NCI-H2029 treated with DMSO at 0.1 percent for 48 hours (cell line): ENCODE data around the gene SESN3.
A peak's percentile ranks its signal among the peaks of the same experiment; 100 is the strongest.
"Not testable (repeated sequence)": the region's sequence is repeated elsewhere in the genome, so short reads cannot be mapped to it uniquely, and the experiment has no call there.

ENCODE experiments used
- DNase-seq: peaks from one replicate; lab custom pipeline; 2025; lab: John Stamatoyannopoulos, UW

Gene SESN3

DNA sequence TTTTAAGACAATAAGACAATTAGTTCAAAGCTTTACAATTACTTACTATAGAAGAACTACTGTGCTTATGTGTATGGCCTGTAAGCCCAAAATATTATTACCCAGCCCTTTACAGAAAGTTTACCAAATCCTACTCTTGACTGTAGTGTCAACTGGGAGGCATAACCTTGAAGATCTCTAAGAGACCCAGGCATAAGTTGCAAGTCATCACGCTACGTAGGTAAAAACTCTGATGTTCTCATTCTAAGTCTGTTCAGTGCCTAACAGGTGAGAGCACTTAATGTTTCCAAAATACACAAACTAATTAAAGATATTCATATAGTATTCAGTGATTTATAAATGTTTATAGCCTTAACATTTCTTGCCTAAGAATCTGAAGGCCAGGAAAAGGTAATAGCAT, 12.9 kb downstream of the SESN3 start:
- DNase-seq, result no peak

DNA sequence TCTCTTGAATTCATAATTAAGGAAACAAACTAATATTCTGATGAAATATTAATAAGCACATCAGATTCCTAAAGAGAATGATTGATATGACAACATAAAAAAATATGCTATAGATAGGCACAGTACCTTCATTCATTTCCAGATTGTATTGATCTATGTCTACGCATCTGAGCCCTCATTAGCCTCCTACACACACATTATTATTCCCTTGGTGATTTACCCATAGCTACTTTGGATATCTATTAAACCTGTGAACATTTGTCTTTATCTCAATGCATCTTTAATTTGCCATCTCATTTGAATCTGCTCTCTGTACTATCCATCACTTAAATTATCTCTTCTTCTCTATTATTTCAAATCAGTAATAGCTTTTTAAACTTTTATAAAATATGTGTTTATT, 18.4 kb downstream of the SESN3 start:
- no peak for DNase-seq

DNA sequence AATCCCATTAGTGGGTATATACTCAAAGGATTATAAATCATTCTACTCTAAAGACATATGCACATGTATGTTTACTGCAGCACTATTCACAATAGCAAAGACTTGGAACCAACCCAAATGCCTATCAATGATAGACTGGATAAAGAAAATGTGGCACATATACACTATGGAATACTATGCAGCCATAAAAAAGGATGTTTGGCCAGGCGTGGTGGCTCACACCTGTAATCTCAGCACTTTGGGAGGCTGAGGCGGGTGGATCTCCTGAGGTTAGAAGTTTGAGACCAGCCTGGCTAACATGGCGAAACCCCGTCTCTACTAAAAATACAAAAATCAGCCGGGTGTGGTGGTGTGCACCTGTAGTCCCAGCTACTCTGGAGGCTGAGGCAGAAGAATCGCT, 21.5 kb downstream of the SESN3 start:
- DNase-seq, result not testable (repeated sequence)

DNA sequence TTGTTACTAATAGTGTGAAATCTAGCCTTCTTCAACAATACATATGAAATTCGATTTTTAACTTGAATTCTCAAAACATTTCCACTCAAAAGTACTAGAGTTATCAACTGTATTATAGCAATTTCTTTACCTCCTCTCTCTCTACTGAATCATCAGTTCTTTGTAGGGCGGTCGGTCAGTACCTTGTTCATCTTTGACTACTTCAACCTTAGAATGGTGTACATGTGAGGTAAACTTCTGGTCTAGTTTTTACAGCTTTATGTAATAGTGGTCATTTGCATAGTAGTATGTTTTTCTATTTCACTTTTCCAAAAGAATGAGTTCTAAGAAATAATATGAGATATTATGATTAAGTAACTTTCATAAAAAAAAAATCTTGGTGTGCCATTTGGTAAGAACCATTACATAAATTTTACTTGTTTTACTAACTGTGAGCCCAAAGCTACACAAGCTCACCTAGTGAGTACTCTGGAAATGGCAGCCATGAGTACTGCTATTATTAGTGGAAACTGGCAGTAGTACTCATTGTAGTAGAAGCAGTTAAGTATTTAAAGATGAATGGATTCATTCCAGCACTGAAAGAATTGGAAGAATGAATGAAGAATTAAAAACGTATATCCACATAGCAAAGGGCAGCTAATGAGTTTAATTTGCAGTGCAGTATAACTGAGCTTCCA, 30.1 kb downstream of the SESN3 start:
- no peak for DNase-seq

DNA sequence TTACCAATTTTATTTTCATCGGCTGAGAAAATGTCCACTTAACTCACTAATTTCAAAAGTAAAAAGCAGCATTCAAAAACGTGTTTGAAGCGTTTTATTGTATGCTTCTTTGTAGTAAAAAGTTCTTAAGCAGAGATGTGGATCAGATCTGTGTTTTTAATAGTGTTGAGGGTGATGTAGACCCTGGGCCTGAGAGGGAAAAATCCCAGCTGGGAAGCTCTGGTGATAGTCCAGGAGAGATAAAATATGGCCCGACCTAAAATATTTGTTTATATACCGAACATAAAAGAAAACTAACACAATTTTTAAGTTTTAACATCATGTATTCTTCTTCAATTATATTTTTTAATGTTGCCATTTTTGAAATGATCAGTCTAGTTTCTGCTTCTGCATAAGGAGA, 35.2 kb downstream of the SESN3 start:
- no peak for DNase-seq

DNA sequence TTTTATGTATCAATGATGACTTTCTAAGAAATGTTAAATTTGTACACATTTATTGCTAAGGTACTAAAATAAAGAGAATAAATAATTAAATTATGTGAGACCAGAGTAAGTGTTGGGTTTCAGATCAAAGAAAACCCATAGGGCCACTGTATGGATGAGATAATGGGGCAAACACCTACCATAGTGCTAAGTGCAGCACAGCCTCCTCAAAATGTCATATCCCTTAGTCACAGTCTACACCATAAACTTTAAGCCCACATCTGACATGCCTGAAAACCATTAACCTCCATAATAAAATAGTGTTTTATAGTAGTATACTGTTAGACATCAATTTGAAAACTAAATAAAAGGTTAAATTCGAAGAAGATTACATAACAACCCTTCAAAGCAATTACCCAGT, 37.5 kb downstream of the SESN3 start:
- DNase-seq, result no peak

DNA sequence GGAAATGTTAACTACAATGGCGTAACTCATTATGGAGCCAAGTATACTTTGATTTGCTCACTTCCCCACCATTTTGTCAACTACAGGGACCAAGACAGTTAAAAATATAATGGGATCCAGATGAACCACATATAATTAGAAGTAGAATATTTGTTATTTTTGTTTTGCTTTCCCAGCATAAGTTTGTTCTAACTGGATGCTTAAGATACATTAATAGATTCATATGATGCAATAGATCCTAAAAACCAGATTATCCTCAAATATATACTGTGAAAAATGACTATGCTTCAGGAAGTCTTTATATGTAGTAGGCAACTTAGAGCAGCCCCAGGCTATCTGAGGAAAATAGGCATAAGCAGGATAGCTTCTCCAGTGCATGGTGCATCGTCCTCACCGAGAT, 38.3 kb downstream of the SESN3 start:
- DNase-seq, result no peak

DNA sequence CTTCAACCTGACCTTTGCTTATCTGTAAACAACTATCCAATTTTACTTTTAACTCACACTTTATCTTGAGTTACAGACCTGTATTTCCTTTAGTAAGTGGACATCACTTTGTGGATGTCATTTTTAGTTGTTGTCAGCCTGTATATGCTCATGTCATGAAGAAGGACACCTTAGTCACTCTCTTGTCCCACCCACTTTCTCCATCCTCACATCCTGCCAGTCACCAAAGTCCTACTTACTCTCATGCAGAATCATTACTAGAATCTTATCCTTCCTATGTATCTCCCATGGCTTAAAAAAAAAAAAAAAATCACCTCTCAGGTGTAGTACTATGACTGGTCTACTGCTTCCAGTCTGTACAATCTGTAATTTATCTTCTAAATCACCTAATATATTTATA, 43.3 kb downstream of the SESN3 start:
- no peak for DNase-seq

DNA sequence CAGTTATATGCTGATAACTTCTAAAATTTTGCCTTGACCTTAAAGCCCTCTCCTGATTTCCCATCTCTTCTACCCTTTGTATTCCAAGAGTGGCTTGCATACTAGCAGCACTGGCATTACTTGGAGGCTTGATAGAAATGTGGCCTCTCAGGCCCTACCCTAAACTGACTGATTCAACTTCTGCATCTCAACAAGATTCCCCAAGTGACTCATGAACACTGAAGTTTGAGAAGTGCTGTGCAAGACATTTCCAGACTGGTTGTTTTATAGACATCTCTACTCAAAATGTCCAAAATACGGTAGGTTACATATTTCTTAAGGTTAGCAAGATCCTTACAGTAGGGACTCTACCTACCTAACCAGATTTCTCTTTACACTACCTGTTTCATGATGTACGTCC, 48.6 kb downstream of the SESN3 start:
- DNase-seq, result no peak

DNA sequence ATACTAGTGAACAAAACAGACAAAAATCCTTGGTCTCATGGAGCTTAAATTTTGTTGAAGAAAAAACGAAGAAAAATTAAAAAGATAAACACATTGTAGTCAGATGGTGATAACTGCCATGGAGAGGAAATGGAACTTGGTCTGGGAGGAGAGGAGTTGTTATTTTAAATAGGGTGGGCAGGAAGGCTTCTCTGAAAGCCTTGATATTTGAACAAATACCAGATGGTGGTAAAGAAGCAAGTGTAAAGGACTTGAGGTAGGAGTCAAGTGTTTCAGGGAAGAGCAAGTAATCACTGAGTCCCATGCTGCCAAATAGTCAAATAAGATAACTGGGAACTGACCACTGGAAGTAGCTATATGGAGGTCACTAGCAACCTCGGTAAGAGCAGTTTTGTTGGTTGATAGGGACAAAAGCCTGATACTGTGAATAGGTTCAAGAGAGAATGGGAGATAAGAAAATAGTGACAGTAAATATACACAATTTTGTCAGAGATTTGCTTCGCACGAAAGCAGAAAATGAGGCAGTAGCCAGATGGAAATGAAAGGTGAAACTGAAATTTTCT, 55.1 kb downstream of the SESN3 start:
- DNase-seq, result no peak

DNA sequence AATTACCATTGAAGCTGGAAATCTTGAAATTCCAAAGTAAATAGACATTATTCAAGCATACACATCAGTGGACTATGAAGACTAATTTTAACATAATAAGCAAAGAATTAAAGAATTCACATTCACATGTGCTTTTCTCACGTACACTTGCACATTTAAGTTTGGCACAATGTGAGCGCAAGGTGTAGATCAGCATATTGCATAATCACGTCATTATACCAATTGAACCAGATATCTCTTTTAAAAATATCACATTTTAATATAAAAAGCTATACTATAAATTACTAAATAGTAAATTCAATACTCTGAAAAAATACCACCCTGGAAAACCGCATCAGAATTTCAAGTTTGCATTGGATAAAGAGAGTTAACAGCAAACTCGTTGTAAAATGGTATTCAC, 60.7 kb downstream of the SESN3 start:
- DNase-seq, result no peak

DNA sequence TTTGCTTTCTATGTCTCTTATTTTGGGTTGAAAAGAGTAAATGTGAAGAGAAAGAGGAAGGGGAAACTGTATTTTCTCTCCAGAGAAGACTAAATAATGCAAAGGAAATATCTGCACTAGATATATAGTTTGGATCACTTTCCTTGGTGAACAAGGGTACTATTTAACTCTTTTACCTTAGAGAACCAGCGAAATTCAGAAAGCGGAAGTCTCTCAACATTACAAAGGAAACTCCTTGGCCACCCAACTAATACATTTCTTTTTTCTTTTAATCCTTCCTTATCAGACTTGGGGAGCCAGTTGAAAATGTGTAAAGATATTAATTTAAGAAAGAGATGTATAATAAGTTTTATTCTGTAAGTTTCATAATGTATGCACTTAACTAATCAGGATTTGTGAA, 64.2 kb downstream of the SESN3 start:
- DNase-seq, result no peak

DNA sequence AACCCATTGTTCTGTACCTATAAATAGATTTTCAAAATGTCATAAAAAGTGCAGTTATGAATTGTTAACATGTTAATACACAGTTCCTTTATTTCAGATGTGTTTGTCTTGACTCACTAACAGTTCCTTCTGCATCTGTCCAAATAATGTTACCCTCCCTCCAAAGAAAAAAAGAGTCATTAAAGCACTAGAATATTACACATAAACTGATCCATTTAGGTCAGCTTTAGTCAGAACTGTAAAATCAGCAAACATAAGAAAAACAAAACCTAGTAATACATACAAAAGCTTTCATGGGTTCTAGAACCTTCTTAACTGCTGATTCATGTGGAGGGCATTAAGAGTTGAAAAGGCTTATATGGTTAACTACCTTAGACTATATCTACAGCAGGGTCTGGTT, 65.4 kb downstream of the SESN3 start:
- DNase-seq, result no peak

DNA sequence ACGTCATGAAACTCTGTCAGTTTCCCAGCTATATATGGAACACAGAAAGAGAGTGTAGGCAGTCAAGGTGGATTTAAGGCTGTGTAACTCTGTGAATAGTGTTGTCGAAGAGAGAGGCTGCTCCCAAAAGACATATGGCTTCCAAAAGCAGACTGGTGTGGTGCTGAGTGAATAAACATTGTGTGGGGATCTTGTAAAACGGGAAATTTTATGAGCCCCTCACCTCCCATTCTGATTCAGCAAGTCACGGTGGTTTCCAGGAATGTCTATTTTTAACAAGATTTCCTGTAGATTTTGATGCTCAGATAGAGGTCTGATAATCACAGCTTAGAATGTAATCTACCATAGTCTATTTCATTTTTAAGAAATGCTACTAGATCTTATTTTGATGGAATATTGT, 67.9 kb downstream of the SESN3 start:
- DNase-seq, result no peak

DNA sequence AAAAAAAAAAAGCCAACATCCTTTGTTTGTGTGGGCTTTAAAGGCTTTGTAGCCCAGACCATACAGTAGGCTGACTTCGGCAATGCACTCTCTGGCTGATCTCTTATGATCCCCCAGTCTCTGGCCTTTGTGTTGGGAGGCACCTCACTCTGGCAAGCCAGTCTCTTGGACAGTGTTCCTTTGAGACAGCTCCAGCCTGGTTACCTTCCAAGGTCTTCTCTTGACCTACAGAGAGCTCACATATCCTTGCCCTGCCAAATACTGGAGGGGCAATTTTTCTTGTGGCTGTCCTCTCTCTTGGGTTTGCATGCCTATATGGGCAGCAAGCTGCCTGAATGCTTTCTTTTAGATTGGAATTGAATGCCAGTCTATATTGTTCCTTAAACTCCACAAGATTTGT, 69.8 kb downstream of the SESN3 start:
- DNase-seq, result no peak

DNA sequence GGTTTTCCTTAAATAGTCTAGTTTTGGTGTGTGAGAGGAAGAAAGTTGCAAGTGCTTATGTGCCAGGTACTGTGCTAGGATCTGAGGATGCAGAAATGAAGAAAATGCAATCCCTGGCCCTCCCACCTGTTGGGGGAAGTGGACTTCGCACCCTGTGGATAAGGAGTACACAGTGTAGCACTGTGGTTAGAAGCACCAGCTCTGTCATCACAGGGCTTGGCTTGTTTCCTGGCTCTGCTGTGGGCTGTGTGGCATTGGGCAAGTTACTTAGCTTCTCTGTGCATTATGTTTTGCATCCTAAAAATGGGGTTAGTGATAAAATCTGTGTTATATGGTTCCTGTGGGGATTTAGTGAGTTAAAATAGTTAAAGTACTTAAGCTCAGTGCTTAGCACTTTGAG, 73.2 kb downstream of the SESN3 start:
- DNase-seq, result no peak

DNA sequence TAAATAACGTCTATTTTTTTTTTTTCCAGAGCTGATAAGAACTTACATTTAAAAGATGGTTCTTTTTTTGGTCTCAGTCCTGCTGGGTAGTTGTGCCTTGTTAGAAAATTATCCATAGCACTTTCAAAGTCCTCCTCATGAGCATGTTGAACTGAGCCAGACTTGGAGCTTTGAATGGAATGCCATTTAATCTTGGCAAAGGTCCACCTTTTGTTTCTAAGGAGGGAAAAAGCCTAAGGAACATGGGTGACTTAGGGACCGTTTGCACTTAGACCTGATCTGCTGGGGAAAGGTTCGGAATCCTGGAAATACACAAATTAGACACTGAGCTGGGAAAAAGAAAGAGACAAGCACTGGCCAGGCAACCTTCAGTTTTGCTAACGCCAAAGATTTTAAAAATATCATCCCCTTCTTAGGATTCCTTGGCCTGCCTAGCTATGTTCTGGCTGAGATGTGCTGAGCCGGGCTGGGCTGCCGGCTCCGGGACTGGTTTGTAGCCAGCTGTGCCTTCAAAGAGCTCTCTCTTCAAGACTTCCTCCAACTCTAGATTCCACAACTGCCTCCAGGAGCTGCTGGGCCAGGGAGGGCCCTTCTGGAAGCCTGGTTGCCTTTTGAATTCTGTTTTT, 74.0 kb downstream of the SESN3 start:
- DNase-seq, result no peak

DNA sequence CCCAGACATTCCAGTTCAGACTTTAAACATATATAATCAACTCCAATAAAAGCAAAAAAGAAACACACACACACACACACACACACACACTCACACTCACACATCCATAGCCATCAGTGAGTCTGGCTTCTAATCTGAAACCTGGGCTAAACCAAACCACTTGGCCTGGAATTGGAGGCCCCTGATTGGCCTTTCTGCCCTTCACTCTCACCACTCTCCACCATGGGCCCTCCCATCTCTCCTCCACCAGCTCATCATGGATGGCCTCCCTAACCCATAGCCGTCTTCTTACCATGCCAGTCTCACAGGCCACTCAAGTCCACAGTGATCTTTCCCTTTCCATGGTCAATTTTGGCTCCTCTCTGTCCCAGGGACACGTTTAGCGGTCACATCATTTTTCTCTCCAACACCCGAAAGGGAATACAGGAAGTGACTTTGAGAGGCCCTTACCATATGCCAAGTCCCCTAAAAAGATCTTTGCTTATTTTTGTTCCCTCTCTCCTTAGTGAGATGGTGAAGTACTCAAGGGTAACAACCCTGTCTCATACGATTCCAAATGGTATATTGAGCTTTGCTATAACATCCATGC, 74.8 kb downstream of the SESN3 start:
- no peak for DNase-seq

DNA sequence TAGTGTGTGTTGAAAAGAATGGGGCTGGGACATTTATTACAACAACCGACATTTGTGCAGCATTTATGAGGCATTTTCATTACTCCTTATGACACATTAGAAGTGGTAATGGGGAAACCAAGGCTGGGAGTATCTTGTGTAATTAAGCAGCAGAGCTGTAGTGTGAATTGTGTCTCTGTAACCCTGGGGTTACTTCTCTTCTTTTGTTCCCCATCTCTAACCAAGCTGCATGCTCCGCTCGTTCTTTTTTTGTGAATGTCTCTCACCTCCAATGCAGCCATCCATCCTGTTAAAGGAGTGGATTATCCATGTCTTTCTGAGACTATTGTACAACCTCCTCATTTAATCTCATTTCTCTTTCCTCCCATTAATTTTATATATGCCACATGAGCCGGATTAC, 75.6 kb downstream of the SESN3 start:
- DNase-seq, result no peak

DNA sequence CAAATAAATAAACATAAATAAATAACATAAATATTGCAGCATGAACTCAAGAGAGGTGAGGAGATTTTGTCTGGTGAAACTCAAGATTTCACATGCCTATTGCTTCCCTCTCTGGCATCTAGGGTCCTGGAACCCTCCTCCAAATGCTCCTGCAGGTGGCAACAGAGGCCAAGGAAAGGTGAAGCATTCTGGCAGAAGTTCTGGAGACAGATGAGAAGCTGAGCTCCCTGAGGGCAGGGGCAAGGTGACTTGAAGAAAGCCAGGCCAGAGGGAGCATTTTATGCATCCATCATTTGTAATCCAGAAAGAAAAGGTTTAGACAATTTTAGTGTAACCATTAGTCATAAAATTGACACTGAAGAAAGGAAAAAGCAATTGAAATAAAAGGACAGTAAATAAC, 76.5 kb downstream of the SESN3 start:
- peak; percentile 50 for DNase-seq

DNA sequence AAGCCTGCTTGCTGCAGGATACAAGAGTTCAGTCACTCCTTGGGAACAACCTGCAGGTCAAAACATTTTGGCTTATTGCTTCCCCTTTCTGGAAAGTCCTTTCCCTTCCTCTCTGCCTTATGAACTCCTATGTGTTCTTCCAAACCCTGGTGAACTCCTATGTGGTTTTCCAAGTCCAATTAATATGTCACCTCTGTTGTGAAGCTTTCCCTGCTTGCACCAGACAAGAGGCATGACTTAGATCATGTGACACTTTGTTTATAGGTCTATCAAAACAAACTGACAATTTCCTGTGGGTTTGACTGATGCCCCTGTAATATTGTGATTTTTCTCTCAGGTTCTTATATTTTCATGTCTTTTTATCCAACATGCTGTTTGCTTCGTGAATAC, 77.2 kb downstream of the SESN3 start:
- no peak for DNase-seq

DNA sequence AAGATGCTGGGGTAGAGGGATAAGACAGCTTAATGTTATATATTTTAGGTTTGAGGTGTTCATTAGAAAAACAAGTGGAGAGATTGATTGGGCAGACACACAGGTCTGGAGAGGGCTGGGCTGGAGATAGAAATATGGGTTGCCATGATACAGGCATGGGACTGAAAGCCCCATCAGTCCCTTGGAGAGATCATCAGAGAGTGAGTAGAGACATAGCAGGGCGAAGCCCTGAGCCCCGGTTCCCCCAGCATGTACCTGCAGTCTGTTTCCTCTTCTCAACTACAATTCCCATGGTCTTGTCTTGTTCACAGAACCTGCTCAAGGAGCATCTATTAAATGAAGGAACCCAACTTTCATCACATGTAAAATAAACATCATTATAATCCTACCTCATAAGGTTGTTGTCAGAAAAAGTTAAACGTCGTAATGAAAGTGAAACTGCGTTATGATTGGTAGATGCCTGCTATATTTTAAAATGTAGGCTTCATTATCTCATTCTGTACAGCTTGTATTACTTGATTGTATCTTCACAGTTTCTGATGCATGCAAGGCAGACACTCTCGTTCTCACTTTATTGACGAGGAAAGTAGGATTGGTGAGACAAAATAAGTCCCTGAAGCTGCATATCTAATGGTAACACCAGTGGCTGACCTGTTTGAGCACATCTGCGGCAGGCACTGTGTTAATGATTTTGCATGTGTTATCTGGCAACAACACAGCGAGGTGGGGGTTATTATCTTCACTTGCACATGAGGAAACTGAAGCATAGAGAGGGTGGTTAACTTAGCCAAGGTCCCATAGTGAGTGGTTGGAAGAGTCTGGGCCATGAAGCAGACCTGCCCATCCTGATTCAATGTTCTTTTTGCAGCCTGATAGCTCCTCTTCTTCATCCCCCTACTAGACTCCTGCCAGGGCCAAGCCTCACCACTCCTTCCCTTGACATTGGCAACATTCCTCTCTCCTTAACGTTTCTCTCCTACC, 77.8 kb downstream of the SESN3 start:
- DNase-seq, result no peak
